HepG2 (cell line): Measurements from ENCODE around the gene ZNF331. TPM values are rescaled to one million over a fixed set of nuclear protein-coding genes. Genes with fewer than 3 reads are reported as not detected.

ENCODE experiments used
- ARNTL ChIP-seq: sonication (generic); formaldehyde crosslinking; IDR thresholded peaks from 2 replicates; pipeline ENCODE4 v1.4.0; 2020; ENCODE audit warnings: mild to moderate bottlenecking, missing genetic modification reagents
- ATM ChIP-seq: fragments of 450-650 bp; IDR thresholded peaks from 2 replicates; pipeline ENCODE4 v1.7.1; 2017; ENCODE audit warnings: mild to moderate bottlenecking, borderline replicate concordance
- IRF1 ChIP-seq: sonication (generic); formaldehyde crosslinking; IDR thresholded peaks from 2 replicates; pipeline ENCODE4 v1.4.0; 2020; ENCODE audit warnings: low read depth, mild to moderate bottlenecking, missing genetic modification reagents
- PAF1 ChIP-seq: IDR thresholded peaks from 2 replicates; pipeline ENCODE4 v1.6.1; 2016; ENCODE audit warnings: missing genetic modification reagents, missing compliant biosample characterization
- ZBED4 ChIP-seq: sonication (generic); formaldehyde crosslinking; IDR thresholded peaks from 2 replicates; pipeline ENCODE4 v1.4.0; 2020; ENCODE audit warnings: missing genetic modification reagents, borderline replicate concordance
- ZNF121 ChIP-seq: sonication (generic); formaldehyde crosslinking; IDR thresholded peaks from 2 replicates; pipeline ENCODE4 v1.5.0; 2020; ENCODE audit warnings: mild to moderate bottlenecking, missing genetic modification reagents
- ZNF431 ChIP-seq: sonication (generic); formaldehyde crosslinking; IDR thresholded peaks from 2 replicates; pipeline ENCODE4 v1.9.0; 2022; ENCODE audit warnings: missing genetic modification reagents, low read depth, mild to moderate bottlenecking, borderline replicate concordance
- ZNF501 ChIP-seq: sonication (generic); formaldehyde crosslinking; IDR thresholded peaks from 2 replicates; pipeline ENCODE4 v1.5.1; 2020; ENCODE audit warnings: mild to moderate bottlenecking, moderate library complexity, missing genetic modification reagents
- ZNF652 ChIP-seq: IDR thresholded peaks from 2 replicates; pipeline ENCODE4 v1.6.1; 2016; ENCODE audit warnings: low read depth, borderline replicate concordance
- ZNF772 ChIP-seq: sonication (generic); formaldehyde crosslinking; IDR thresholded peaks from 2 replicates; pipeline ENCODE4 v1.5.0; 2020; ENCODE audit warnings: mild to moderate bottlenecking, missing genetic modification reagents
- polyA plus RNA-seq, 8 experiments: library from polyadenylated mRNA; depleted of rRNA in 3 of 8; stranded (reverse) in 7 of 8; unstranded in 1 of 8; fragments of >200 nt; fragmentation: Illumina TruSeq in 4 of 8; extraction: Trizol in 4 of 8; gene quantifications; 2 replicates each; pipeline versions ENCODE4 v1.2.1 to v1.2.3, GENCODE V29; 2011 to 2016; ENCODE audit warnings: low read depth in 4 of 8, missing spikeins in 1 of 8, mixed read lengths in 1 of 8; ENCODE audit not compliant: insufficient read depth in 1 of 8
- total RNA-seq, 5 experiments: library from RNA; depleted of rRNA; stranded (reverse); fragments of >200 nt; fragmentation: Illumina TruSeq; extraction: Trizol; gene quantifications; 2 replicates each; pipeline ENCODE4 v1.2.3, GENCODE V29; 2016; ENCODE audit warnings: low read depth in 1 of 5
- TF ChIP-seq, protein P1 (sequence below): sonication (generic); formaldehyde crosslinking; IDR thresholded peaks from 2 replicates; pipeline ENCODE4 v1.4.0; 2020; ENCODE audit warnings: missing genetic modification reagents
- TF ChIP-seq, protein P2 (sequence below): sonication (generic); formaldehyde crosslinking; IDR thresholded peaks from 2 replicates; pipeline ENCODE4 v1.9.0; 2021; ENCODE audit warnings: mild to moderate bottlenecking, missing genetic modification reagents

The ZNF331 gene
- total and polyA plus RNA-seq, 2 of the 13 experiments (the other 11 are each of a cell fraction or from before 2014, with no cell fraction given) = 8.2 to 13.3 TPM

DNA sequence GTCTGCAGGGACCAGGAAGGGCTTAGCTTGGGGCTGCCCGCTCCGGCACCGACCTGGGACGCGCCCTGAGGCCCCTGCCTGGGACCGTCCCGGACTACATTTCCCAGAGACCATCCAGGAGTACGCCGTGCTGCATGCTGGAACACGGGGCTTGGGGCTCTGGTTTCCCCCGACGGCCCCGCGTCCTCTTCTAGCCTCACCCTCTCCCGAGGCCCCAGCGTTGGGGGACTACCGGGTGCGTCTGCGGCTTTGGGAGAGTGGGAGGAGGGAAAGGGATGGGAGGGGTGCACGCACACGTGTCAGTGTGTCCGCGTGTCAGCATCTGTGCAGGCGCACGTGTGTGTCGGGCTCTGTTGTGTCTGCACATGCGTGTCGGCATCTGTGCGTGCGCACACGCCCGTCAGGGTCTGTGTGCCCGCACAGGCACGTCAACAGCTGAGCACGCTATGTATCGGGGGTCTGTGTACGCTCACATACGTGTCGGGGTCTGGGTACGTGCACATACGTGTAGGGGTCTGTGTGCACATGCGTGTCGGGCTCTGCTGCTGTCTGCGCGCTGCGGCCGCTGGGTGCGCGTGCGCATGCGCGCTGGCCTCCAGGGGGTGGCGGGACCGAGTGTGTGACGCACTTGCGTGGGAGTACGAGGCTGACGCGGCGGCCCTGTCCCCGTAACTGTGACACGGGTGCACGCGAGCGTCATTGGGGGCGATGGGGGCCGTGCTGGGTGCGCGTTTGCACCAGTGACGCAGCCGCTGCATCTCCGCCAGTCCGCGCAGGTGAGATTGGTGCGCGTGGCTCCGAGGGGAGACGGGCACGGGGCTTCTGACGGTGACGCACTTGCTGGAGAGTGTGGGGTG lies at the start of gene ZNF331 (continued):
- TF ChIP-seq ZNF431 (0 out of 2 replicates have a peak, but pooled peaks have one; percentile 46), ZNF772 (CRISPR knock-in tag) (no peak; the same call in 1 of the 2 replicates), ZBED4 (CRISPR knock-in tag) (no peak), ARNTL (peak; percentile 86), ZNF501 (CRISPR knock-in tag) (peak; percentile 45; the same call in 1 of the 2 replicates), ATM (no peak), ZNF652 (no peak), ZNF121 (CRISPR knock-in tag) (no peak), IRF1 (CRISPR knock-in tag) (no peak), PAF1 (CRISPR knock-in tag) (no peak)
- TF ChIP-seq, protein P1, sequence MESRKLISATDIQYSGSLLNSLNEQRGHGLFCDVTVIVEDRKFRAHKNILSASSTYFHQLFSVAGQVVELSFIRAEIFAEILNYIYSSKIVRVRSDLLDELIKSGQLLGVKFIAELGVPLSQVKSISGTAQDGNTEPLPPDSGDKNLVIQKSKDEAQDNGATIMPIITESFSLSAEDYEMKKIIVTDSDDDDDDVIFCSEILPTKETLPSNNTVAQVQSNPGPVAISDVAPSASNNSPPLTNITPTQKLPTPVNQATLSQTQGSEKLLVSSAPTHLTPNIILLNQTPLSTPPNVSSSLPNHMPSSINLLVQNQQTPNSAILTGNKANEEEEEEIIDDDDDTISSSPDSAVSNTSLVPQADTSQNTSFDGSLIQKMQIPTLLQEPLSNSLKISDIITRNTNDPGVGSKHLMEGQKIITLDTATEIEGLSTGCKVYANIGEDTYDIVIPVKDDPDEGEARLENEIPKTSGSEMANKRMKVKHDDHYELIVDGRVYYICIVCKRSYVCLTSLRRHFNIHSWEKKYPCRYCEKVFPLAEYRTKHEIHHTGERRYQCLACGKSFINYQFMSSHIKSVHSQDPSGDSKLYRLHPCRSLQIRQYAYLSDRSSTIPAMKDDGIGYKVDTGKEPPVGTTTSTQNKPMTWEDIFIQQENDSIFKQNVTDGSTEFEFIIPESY = 0 out of 2 replicates have a peak, but pooled peaks have one; percentile 14
- TF ChIP-seq, protein P2, sequence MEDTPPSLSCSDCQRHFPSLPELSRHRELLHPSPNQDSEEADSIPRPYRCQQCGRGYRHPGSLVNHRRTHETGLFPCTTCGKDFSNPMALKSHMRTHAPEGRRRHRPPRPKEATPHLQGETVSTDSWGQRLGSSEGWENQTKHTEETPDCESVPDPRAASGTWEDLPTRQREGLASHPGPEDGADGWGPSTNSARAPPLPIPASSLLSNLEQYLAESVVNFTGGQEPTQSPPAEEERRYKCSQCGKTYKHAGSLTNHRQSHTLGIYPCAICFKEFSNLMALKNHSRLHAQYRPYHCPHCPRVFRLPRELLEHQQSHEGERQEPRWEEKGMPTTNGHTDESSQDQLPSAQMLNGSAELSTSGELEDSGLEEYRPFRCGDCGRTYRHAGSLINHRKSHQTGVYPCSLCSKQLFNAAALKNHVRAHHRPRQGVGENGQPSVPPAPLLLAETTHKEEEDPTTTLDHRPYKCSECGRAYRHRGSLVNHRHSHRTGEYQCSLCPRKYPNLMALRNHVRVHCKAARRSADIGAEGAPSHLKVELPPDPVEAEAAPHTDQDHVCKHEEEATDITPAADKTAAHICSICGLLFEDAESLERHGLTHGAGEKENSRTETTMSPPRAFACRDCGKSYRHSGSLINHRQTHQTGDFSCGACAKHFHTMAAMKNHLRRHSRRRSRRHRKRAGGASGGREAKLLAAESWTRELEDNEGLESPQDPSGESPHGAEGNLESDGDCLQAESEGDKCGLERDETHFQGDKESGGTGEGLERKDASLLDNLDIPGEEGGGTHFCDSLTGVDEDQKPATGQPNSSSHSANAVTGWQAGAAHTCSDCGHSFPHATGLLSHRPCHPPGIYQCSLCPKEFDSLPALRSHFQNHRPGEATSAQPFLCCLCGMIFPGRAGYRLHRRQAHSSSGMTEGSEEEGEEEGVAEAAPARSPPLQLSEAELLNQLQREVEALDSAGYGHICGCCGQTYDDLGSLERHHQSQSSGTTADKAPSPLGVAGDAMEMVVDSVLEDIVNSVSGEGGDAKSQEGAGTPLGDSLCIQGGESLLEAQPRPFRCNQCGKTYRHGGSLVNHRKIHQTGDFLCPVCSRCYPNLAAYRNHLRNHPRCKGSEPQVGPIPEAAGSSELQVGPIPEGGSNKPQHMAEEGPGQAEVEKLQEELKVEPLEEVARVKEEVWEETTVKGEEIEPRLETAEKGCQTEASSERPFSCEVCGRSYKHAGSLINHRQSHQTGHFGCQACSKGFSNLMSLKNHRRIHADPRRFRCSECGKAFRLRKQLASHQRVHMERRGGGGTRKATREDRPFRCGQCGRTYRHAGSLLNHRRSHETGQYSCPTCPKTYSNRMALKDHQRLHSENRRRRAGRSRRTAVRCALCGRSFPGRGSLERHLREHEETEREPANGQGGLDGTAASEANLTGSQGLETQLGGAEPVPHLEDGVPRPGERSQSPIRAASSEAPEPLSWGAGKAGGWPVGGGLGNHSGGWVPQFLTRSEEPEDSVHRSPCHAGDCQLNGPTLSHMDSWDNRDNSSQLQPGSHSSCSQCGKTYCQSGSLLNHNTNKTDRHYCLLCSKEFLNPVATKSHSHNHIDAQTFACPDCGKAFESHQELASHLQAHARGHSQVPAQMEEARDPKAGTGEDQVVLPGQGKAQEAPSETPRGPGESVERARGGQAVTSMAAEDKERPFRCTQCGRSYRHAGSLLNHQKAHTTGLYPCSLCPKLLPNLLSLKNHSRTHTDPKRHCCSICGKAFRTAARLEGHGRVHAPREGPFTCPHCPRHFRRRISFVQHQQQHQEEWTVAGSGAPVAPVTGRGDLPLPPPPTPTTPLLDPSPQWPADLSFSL (CRISPR knock-in tag) = no peak
